Brain microvascular endothelial cell (primary cell): ENCODE data around the gene PAM.

Experiments
- DNase-seq: peaks from one replicate; pipeline ENCODE4 v3.0.0-alpha.2; 2020
- H3K27ac ChIP-seq: fragments of 250-450 bp; sonication (Bioruptor Pico); 2 replicates; pipeline ENCODE4 v1.5.1; 2020; ENCODE audit warnings: mild to moderate bottlenecking, moderate library complexity
- H3K27me3 ChIP-seq: fragments of 250-450 bp; sonication (Bioruptor Pico); replicated peaks from 2 replicates; pipeline ENCODE4 v1.5.1; 2020; ENCODE audit warnings: mild to moderate bottlenecking
- H3K36me3 ChIP-seq: fragments of 250-450 bp; sonication (Bioruptor Pico); replicated peaks from 2 replicates; pipeline ENCODE4 v1.5.1; 2020; ENCODE audit warnings: mild to moderate bottlenecking
- H3K4me3 ChIP-seq: 2 replicates; pipeline ENCODE4 v1.5.1; 2011; ENCODE audit warnings: low read depth, mild to moderate bottlenecking, control low read depth, low read length, moderate library complexity
- in situ Hi-C: cut with HindIII; loops from 2 replicates; pipeline ENCODE4 v1.10.0; 2017; ENCODE audit warnings: low sequenced_read_pairs, low pct_ligation_motif_present
- TF ChIP-seq, protein P1 (sequence below): IDR thresholded peaks from 2 replicates; pipeline ENCODE4 v1.5.1; 2011; ENCODE audit warnings: low read depth, mild to moderate bottlenecking, moderate library complexity, low read length, control low read depth, inconsistent platforms; ENCODE audit errors: missing control alignments

The PAM gene

DNA sequence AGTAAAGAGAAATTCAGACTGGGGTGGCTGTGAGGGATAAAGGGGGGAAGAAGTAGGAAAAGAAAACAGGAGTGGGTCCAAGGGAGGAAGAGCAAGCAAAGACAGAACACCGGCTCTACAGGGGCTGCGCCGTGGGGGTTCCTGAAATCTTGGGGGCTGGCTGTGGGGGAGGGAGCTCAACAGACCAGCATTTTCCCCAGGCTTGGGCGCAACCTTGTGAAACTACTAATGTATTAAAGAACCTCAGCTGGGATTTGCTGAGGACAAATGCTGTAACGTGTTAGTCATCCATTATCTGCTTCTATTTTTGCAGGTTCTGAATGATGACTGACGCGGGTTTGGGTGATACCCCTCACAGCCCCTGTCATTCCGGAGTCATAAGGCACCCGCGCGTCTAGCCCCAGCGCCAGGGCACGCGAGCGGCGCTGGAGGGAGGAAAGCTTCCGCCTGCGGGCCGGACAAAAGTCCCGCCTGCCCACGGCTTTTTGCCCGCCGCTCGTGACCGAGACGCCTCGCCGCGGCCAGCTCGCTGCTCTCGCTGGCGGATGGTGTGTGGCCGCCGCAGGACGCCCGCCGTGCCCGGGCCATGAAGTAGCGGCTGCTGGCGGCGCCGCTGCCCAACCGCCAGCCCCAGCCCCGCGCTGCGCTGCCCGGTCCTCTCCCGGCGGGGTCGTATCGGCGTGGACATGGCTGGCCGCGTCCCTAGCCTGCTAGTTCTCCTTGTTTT, 110.6 kb downstream of the PAM start:
- H3K4me3 ChIP-seq, result peak overlapping the region; percentile 73
- in situ Hi-C loops, result no loop called here
- peak; percentile 92 for DNase-seq
- no peaks in the 10 kb centered on the region for H3K36me3 ChIP-seq
- TF ChIP-seq, protein P1, sequence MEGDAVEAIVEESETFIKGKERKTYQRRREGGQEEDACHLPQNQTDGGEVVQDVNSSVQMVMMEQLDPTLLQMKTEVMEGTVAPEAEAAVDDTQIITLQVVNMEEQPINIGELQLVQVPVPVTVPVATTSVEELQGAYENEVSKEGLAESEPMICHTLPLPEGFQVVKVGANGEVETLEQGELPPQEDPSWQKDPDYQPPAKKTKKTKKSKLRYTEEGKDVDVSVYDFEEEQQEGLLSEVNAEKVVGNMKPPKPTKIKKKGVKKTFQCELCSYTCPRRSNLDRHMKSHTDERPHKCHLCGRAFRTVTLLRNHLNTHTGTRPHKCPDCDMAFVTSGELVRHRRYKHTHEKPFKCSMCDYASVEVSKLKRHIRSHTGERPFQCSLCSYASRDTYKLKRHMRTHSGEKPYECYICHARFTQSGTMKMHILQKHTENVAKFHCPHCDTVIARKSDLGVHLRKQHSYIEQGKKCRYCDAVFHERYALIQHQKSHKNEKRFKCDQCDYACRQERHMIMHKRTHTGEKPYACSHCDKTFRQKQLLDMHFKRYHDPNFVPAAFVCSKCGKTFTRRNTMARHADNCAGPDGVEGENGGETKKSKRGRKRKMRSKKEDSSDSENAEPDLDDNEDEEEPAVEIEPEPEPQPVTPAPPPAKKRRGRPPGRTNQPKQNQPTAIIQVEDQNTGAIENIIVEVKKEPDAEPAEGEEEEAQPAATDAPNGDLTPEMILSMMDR, result no peak
- no peaks in the 10 kb centered on the region for H3K27me3 ChIP-seq
- H3K27ac ChIP-seq, result peak overlapping the region; percentile 74

GRCh38 chr5:102866237-102866600, 111.1 kb downstream of the PAM start:
- TF ChIP-seq, protein P1, result no peak
- in situ Hi-C loops, result no loop called here
- DNase-seq, result peak; percentile 26
- peak overlapping the region; percentile 73 for H3K4me3 ChIP-seq
- H3K36me3 ChIP-seq, result no peaks in the 10 kb centered on the region
- peak overlapping the region; percentile 74 for H3K27ac ChIP-seq
- no peaks in the 10 kb centered on the region for H3K27me3 ChIP-seq

DNA sequence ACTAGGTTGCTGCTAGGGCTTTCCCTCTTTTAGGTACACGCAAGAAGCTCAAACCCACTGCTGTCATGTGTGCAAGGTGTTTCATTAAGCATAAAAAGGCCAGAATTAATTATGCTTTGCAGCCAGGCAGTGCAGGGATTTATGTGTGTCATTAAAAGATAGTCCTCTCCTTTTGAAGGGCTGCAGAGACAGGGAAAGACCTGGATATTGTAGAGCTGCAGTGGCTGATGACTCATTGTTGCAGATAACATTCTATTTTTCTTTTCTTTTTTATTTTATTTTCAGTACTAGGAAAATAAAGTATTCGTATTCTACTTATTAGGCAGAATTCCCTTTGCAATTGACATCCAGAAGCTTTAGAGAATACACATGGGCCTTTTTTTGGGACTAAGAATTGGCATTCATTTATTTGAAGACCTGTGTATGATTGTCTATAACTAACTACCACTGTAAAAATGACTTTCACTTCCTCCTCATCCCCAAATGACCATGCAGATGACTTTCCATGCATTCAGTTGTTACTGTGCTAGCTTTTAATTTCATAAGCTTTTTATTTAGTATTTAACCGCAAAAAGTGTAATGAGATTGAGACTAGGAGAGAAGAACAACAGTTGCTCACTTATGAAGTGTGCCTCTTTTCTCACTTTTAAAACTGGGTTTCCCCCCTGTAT, 113.0 kb downstream of the PAM start:
- in situ Hi-C loops, result no loop called here
- Histone ChIP-seq H3K27ac (no peak overlapping the region), H3K36me3 (no peaks in the 10 kb centered on the region), H3K27me3 (no peaks in the 10 kb centered on the region), H3K4me3 (no peak overlapping the region)
- peak; percentile 38 for DNase-seq
- TF ChIP-seq, protein P1, result no peak

GRCh38 chr5:102869230-102869629, 114.1 kb downstream of the PAM start:
- DNase-seq, result no peak
- in situ Hi-C loops, result no loop called here

DNA sequence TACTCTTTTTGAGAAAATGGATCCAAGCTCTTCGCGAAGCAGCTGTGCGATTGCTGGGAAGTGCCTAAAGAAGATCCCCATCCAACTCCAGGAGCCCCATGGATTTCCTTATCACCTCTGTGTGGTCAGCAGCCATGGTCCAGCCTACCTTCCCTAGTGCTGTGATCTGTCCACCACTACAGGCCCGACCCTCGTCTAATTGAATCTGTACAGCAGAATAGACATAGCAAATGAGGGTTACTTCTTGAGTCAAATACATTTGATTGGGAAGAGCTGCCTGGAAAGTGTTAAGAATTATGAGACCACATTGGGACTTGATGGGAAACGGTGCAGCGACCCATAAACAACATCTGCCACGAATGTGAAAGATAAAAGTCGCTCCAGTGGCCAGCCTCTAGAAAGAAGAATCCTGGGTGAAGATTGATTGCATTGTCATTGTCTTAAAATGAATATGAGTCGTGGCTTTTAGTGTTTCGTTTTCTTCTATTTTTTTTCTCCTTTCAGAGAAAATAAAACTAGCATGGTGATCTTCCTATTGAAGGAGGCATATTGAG, 118.4 kb downstream of the PAM start:
- in situ Hi-C loops, result no loop called here
- H3K27me3 ChIP-seq, result no peaks in the 10 kb centered on the region
- no peak for DNase-seq
- no peak overlapping the region for H3K4me3 ChIP-seq
- TF ChIP-seq, protein P1, result no peak
- no peaks in the 10 kb centered on the region for H3K36me3 ChIP-seq
- no peak overlapping the region for H3K27ac ChIP-seq

More at GRCh38 chr5:102869230-102869629, 114.1 kb downstream of the PAM start:
- Histone ChIP-seq H3K27ac (no peak overlapping the region), H3K36me3 (no peaks in the 10 kb centered on the region), H3K4me3 (no peak overlapping the region), H3K27me3 (no peaks in the 10 kb centered on the region)
- TF ChIP-seq, protein P1, result no peak
